ENCODE data around the gene TECPR1. TPM values are rescaled to one million over a fixed set of nuclear protein-coding genes. Genes with fewer than 3 reads are reported as not detected.

Gene TECPR1
- total and polyA plus RNA-seq, 2 experiments from 2014 or later: 4.6 to 24.4 TPM

- TF ChIP-seq CTCF (conservative IDR thresholded peaks at IDR 0.05; ENCODE audit: low read depth in 2 of 2): no peak
- TF ChIP-seq ETS1 (IDR thresholded peaks at IDR 0.05): no peak
- no peak for TF ChIP-seq REST (IDR thresholded peaks at IDR 0.05; ENCODE audit: unreplicated experiment)
Observed at GRCh38 chr7:98238076-98238475, 14.0 kb downstream of the TECPR1 start (continued).

- H3K9me3 Mint-ChIP-seq: no peaks in the 10 kb centered on the region
- Histone ChIP-seq H3F3A (replicated peaks; ENCODE audit: low read depth) (no peaks in the 10 kb centered on the region), H3K27ac (ENCODE audit: low read depth) (no peak overlapping the region), H3K27me3 (ENCODE audit: insufficient read depth) (no peaks in the 10 kb centered on the region), H3K4me1 (ENCODE audit: insufficient read depth) (no peaks in the 10 kb centered on the region), H3K4me3 (no peak overlapping the region), H3K9me2 (ENCODE audit: insufficient read depth) (no peaks in the 10 kb centered on the region), H4K20me1 (replicated peaks; ENCODE audit: insufficient read depth) (no peaks in the 10 kb centered on the region), H2AFZ (no peak overlapping the region), H3K4me2 (no peak overlapping the region), H3K79me2 (replicated peaks; ENCODE audit: insufficient read depth) (no peaks in the 10 kb centered on the region), H3K36me3 (ENCODE audit: insufficient read depth) (no peaks in the 10 kb centered on the region)
- H3K36me3 Mint-ChIP-seq (ENCODE audit: low read depth): no peaks in the 10 kb centered on the region; the same call in 2 of the 3 replicates
- no peaks in the 10 kb centered on the region for H3K4me1 Mint-ChIP-seq
- no peak for ATAC-seq
- no peak for TF ChIP-seq CREB1 (CRISPR knock-in tag; IDR thresholded peaks at IDR 0.05; ENCODE audit: low read depth)
- DNase-seq (ENCODE audit: low spot score): no peak
- H3K4me3 Mint-ChIP-seq: no peak overlapping the region
- no peak overlapping the region for H3K27ac Mint-ChIP-seq
- H3K27me3 Mint-ChIP-seq (ENCODE audit: insufficient read depth, low read depth, poor library complexity): peaks cover 7% of the 10 kb centered on the region
Observed at GRCh38 chr7:98236355-98237185, 15.5 kb downstream of the TECPR1 start.

GRCh38 chr7:98235901-98236300 is 16.1 kb downstream of the TECPR1 start:
- H3K9me2 ChIP-seq (ENCODE audit: insufficient read depth): no peaks in the 10 kb centered on the region
- H3K27me3 ChIP-seq (ENCODE audit: insufficient read depth): no peaks in the 10 kb centered on the region
- H4K20me1 ChIP-seq (replicated peaks; ENCODE audit: insufficient read depth): no peaks in the 10 kb centered on the region
- no peak overlapping the region for H3K27ac ChIP-seq (ENCODE audit: low read depth)
- ATAC-seq: no peak
- no peaks in the 10 kb centered on the region for H3K79me2 ChIP-seq (replicated peaks; ENCODE audit: insufficient read depth)
- H2AFZ ChIP-seq: no peak overlapping the region
- H3K9me3 Mint-ChIP-seq: no peaks in the 10 kb centered on the region
- no peaks in the 10 kb centered on the region for H3K4me1 ChIP-seq (ENCODE audit: insufficient read depth)
- H3K4me3 ChIP-seq: no peak overlapping the region
- no peaks in the 10 kb centered on the region for H3K36me3 ChIP-seq (ENCODE audit: insufficient read depth)
- H3K4me3 Mint-ChIP-seq: no peak overlapping the region
- no peaks in the 10 kb centered on the region for H3K36me3 Mint-ChIP-seq (ENCODE audit: low read depth)
- no peak for DNase-seq (ENCODE audit: low spot score)
- H3K4me2 ChIP-seq: no peak overlapping the region
- no peak overlapping the region for H3K27ac Mint-ChIP-seq
- H3F3A ChIP-seq (replicated peaks; ENCODE audit: low read depth): no peaks in the 10 kb centered on the region
- H3K4me1 Mint-ChIP-seq: no peaks in the 10 kb centered on the region
- H3K27me3 Mint-ChIP-seq (ENCODE audit: insufficient read depth, low read depth, poor library complexity): peaks cover 7% of the 10 kb centered on the region
- TF ChIP-seq ZNF462 (CRISPR knock-in tag; IDR thresholded peaks at IDR 0.05) (no peak), JUNB (IDR thresholded peaks at IDR 0.05; ENCODE audit: unreplicated experiment) (no peak)

Data from GM23338 (cell line).